Astrocyte (in vitro differentiated cells and primary cell): ENCODE results near the gene POU2F1. TPM values are rescaled to one million over a fixed set of nuclear protein-coding genes. Genes with fewer than 3 reads are reported as not detected.

Experiments
- DNase-seq: peaks from one replicate; pipeline ENCODE4 v3.0.0-alpha.2; 2010; ENCODE audit warnings: low read depth
- FAIRE-seq: peaks from 2 replicates; lab custom pipeline; 2011; peaks lifted over from hg19 to GRCh38; lab: Jason Lieb, UNC
- H2AFZ ChIP-seq: 2 replicates; pipeline ENCODE4 v1.6.0; 2012; ENCODE audit warnings: low read depth, low read length, inconsistent platforms
- H3K27ac ChIP-seq: 2 replicates; pipeline ENCODE4 v1.5.1; 2011; ENCODE audit warnings: low read depth, low read length, inconsistent platforms
- H3K27me3 ChIP-seq: 2 replicates; pipeline ENCODE4 v1.6.0; 2011; ENCODE audit warnings: low read length, inconsistent platforms; ENCODE audit not compliant: insufficient read depth
- H3K36me3 ChIP-seq: 2 replicates; pipeline ENCODE4 v1.5.1; 2011; ENCODE audit warnings: low read length, inconsistent platforms; ENCODE audit not compliant: insufficient read depth
- H3K4me1 ChIP-seq: 2 replicates; pipeline ENCODE4 v1.5.1; 2011; ENCODE audit warnings: low read length, inconsistent platforms; ENCODE audit not compliant: insufficient read depth
- H3K4me2 ChIP-seq: 2 replicates; pipeline ENCODE4 v1.6.0; 2012; ENCODE audit warnings: low read length, inconsistent platforms
- H3K4me3 ChIP-seq: 2 replicates; pipeline ENCODE4 v1.5.1; 2011; ENCODE audit warnings: low read depth, mild to moderate bottlenecking, low read length, inconsistent platforms; ENCODE audit not compliant: insufficient read depth
- H3K79me2 ChIP-seq: 2 replicates; pipeline ENCODE4 v1.6.0; 2012; ENCODE audit warnings: mild to moderate bottlenecking, low read length, inconsistent platforms; ENCODE audit not compliant: insufficient read depth
- H3K9ac ChIP-seq: 2 replicates; pipeline ENCODE4 v1.6.0; 2012; ENCODE audit warnings: mild to moderate bottlenecking, low read length, inconsistent platforms
- H3K9me3 ChIP-seq: 2 replicates; pipeline ENCODE4 v1.5.1; 2012; ENCODE audit warnings: low read depth, mild to moderate bottlenecking, low read length, inconsistent platforms; ENCODE audit not compliant: insufficient read depth
- H4K20me1 ChIP-seq: 2 replicates; pipeline ENCODE4 v1.6.0; 2012; ENCODE audit warnings: low read length, inconsistent platforms; ENCODE audit not compliant: insufficient read depth
- H3K27ac Mint-ChIP-seq: one replicate; pipeline ENCODE4 v1.8.0; 2021; ENCODE audit warnings: mild to moderate bottlenecking, mixed read lengths; ENCODE audit not compliant: unreplicated experiment
- H3K27me3 Mint-ChIP-seq: one replicate; pipeline ENCODE4 v1.8.0; 2021; ENCODE audit warnings: low read depth, mixed read lengths; ENCODE audit not compliant: unreplicated experiment
- H3K36me3 Mint-ChIP-seq: one replicate; pipeline ENCODE4 v1.8.0; 2021; ENCODE audit warnings: low read depth, mixed read lengths; ENCODE audit not compliant: unreplicated experiment
- H3K4me1 Mint-ChIP-seq: one replicate; pipeline ENCODE4 v1.8.0; 2021; ENCODE audit warnings: low read depth, mixed read lengths; ENCODE audit not compliant: unreplicated experiment
- H3K4me3 Mint-ChIP-seq: one replicate; pipeline ENCODE4 v1.8.0; 2021; ENCODE audit warnings: mild to moderate bottlenecking, moderate library complexity, mixed read lengths; ENCODE audit not compliant: unreplicated experiment
- H3K9me3 Mint-ChIP-seq: one replicate; pipeline ENCODE4 v1.8.0; 2021; ENCODE audit warnings: mild to moderate bottlenecking, mixed read lengths; ENCODE audit not compliant: unreplicated experiment
- EZH2 ChIP-seq: IDR thresholded peaks from 2 replicates; pipeline ENCODE4 v1.6.1; 2012; ENCODE audit warnings: mild to moderate bottlenecking, low read length, inconsistent platforms; ENCODE audit not compliant: insufficient read depth
- total RNA-seq: library from RNA; stranded (reverse); gene quantifications from 2 replicates; pipeline ENCODE4 v1.2.1, GENCODE V29; 2021
- TF ChIP-seq, protein P1 (sequence below): IDR thresholded peaks from 2 replicates; pipeline ENCODE4 v1.5.1; 2011; ENCODE audit warnings: low read depth, mild to moderate bottlenecking, inconsistent platforms, low read length, moderate library complexity; ENCODE audit not compliant: insufficient read depth

POU2F1 gene
- total RNA-seq, 1 donor from 2014 or later: 21.7 TPM

DNA sequence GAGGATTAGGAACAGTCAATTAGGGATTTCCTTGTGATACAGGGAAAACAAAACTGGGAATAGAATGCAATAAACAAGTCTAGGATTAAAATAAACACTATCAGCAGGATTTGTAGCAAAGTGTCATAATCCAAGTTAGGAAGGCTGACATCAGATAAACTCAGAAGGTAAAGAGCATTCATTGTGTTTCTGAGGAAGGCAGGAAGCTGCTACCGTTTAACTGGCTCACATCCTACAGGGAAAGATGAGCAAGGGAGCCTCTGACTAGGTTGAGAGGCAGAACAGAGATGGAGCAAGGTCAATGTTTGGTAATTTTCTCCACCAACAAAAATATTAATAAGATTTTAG lies 124.7 kb downstream of the POU2F1 start:
- Mint-ChIP-seq H3K27me3 (no peaks in the 10 kb centered on the region), H3K36me3 (peaks cover 4% of the 10 kb centered on the region), H3K9me3 (no peaks in the 10 kb centered on the region), H3K4me1 (peaks cover 16% of the 10 kb centered on the region), H3K4me3 (no peak overlapping the region), H3K27ac (no peak overlapping the region)
- H3K27me3 ChIP-seq: no peaks in the 10 kb centered on the region
- H3K27ac ChIP-seq: no peak overlapping the region
- H3K4me1 ChIP-seq: peaks cover 3% of the 10 kb centered on the region
- H3K36me3 ChIP-seq: no peaks in the 10 kb centered on the region
- no peak for FAIRE-seq
- no peak overlapping the region for H3K4me2 ChIP-seq
- H3K9ac ChIP-seq: no peak overlapping the region
- no peaks in the 10 kb centered on the region for H3K9me3 ChIP-seq
- H2AFZ ChIP-seq: no peak overlapping the region
- no peak for DNase-seq
- H3K79me2 ChIP-seq: peaks cover 3% of the 10 kb centered on the region
- TF ChIP-seq EZH2: no peak
- TF ChIP-seq, protein P1, sequence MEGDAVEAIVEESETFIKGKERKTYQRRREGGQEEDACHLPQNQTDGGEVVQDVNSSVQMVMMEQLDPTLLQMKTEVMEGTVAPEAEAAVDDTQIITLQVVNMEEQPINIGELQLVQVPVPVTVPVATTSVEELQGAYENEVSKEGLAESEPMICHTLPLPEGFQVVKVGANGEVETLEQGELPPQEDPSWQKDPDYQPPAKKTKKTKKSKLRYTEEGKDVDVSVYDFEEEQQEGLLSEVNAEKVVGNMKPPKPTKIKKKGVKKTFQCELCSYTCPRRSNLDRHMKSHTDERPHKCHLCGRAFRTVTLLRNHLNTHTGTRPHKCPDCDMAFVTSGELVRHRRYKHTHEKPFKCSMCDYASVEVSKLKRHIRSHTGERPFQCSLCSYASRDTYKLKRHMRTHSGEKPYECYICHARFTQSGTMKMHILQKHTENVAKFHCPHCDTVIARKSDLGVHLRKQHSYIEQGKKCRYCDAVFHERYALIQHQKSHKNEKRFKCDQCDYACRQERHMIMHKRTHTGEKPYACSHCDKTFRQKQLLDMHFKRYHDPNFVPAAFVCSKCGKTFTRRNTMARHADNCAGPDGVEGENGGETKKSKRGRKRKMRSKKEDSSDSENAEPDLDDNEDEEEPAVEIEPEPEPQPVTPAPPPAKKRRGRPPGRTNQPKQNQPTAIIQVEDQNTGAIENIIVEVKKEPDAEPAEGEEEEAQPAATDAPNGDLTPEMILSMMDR: no peak
- H4K20me1 ChIP-seq: peaks cover 5% of the 10 kb centered on the region
- H3K4me3 ChIP-seq: no peak overlapping the region

DNA sequence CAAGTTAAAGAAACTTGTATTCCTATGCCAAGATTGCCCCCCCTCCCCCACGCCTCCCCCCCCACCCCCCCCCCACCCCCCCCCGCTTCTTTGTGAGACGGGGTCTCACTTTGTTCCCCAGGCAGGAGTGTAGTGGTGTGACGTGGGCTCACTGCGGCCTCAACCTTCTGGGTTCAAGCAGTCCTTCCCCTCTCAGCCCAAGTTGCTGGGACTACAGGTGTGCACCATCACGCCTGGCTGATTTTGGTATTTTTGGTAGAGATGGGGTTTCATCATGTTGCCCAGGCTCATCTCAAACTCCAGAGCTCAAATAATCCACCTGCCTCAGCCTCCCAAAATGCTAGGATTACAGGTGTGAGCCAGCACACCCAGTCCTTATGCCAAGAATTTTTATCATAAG lies 136.6 kb downstream of the POU2F1 start:
- peaks cover 29% of the 10 kb centered on the region for H3K79me2 ChIP-seq

DNA sequence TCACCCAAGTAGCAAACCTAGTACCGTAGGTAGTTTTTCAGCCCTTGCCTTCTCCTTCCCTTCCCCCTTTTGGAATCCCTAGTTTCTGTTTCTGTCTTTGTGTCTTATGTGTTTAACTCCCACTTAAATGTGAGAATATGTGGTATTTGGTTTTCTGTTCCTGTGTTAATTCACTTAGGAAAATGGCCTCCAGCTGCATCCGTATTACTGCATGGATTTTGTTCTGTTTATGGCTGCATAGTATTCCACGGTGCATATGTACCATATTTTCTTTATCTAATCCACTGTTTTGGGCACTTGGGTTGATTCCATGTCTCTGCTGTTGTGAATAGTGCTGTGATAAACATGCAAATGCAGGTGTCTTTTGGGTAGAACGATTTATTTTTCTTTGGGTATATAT lies 138.6 kb downstream of the POU2F1 start:
- Histone ChIP-seq H4K20me1 (peaks cover 25% of the 10 kb centered on the region), H3K4me3 (no peak overlapping the region), H3K27ac (no peak overlapping the region), H3K9ac (no peak overlapping the region), H3K9me3 (no peaks in the 10 kb centered on the region), H3K4me1 (no peaks in the 10 kb centered on the region), H3K4me2 (no peak overlapping the region), H3K27me3 (no peaks in the 10 kb centered on the region), H2AFZ (no peak overlapping the region), H3K79me2 (peaks cover 29% of the 10 kb centered on the region), H3K36me3 (no peaks in the 10 kb centered on the region)
- Mint-ChIP-seq H3K9me3 (no peaks in the 10 kb centered on the region), H3K27me3 (no peaks in the 10 kb centered on the region), H3K4me1 (no peaks in the 10 kb centered on the region), H3K36me3 (peaks cover 5% of the 10 kb centered on the region), H3K27ac (no peak overlapping the region), H3K4me3 (no peak overlapping the region)
- no peak for FAIRE-seq
- TF ChIP-seq, protein P1: no peak
- TF ChIP-seq EZH2: no peak
- DNase-seq: no peak

More for the DNA sequence above, 136.6 kb downstream of the POU2F1 start:
- H3K9me3 Mint-ChIP-seq: no peaks in the 10 kb centered on the region
- Histone ChIP-seq H3K4me1 (no peaks in the 10 kb centered on the region), H3K9me3 (no peaks in the 10 kb centered on the region), H3K9ac (no peak overlapping the region), H2AFZ (no peak overlapping the region), H3K36me3 (no peaks in the 10 kb centered on the region), H3K27ac (no peak overlapping the region), H3K4me3 (no peak overlapping the region), H3K27me3 (no peaks in the 10 kb centered on the region), H4K20me1 (peaks cover 29% of the 10 kb centered on the region), H3K4me2 (no peak overlapping the region)
- no peak overlapping the region for H3K27ac Mint-ChIP-seq
- FAIRE-seq: no peak
- H3K4me3 Mint-ChIP-seq: no peak overlapping the region
- peaks cover 5% of the 10 kb centered on the region for H3K36me3 Mint-ChIP-seq
- no peak for DNase-seq
- TF ChIP-seq, protein P1: no peak
- no peak for TF ChIP-seq EZH2
- no peaks in the 10 kb centered on the region for H3K4me1 Mint-ChIP-seq
- no peaks in the 10 kb centered on the region for H3K27me3 Mint-ChIP-seq
